Keratinocyte (primary cell): ENCODE data around the gene CACNA1H. TPM values are rescaled to one million over a fixed set of nuclear protein-coding genes. Genes with fewer than 3 reads are reported as not detected.

ENCODE experiments used
- DNase-seq: peaks from one replicate; pipeline ENCODE4 v3.0.0-alpha.2; 2011; ENCODE audit warnings: low read depth, missing footprints, low spot score
- FAIRE-seq: peaks from 2 replicates; lab custom pipeline; 2011; peaks lifted over from hg19 to GRCh38; lab: Jason Lieb, UNC
- H2AFZ ChIP-seq: 2 replicates; pipeline ENCODE4 v1.6.0; 2012; ENCODE audit warnings: low read length, control low read depth, inconsistent platforms; ENCODE audit not compliant: control insufficient read depth
- H3K27ac ChIP-seq: 2 replicates; pipeline ENCODE4 v1.5.1; 2011; ENCODE audit warnings: low read length; ENCODE audit not compliant: control insufficient read depth, insufficient read depth
- H3K27me3 ChIP-seq: 3 replicates; pipeline ENCODE4 v1.6.0; 2011; ENCODE audit warnings: low read length; ENCODE audit not compliant: control insufficient read depth, insufficient read depth; ENCODE audit errors: extremely low read depth
- H3K36me3 ChIP-seq, 2 experiments: 2 replicates in 1 of 2; 3 replicates in 1 of 2; pipeline ENCODE4 v1.5.1; 2011; ENCODE audit warnings: low read length in 2 of 2, mild to moderate bottlenecking in 1 of 2; ENCODE audit not compliant: control insufficient read depth in 2 of 2, insufficient read depth in 2 of 2; ENCODE audit errors: extremely low read depth in 1 of 2
- H3K4me1 ChIP-seq: 3 replicates; pipeline ENCODE4 v1.5.1; 2011; ENCODE audit warnings: low read length; ENCODE audit not compliant: control insufficient read depth, insufficient read depth; ENCODE audit errors: extremely low read depth
- H3K4me2 ChIP-seq: 3 replicates; pipeline ENCODE4 v1.6.0; 2011; ENCODE audit warnings: low read depth, low read length; ENCODE audit not compliant: control insufficient read depth, insufficient read depth; ENCODE audit errors: extremely low read depth
- H3K4me3 ChIP-seq, 3 experiments: fragments of 200-600 bp in 1 of 3; sonication (generic) in 1 of 3; 2 replicates in 2 of 3; 3 replicates in 1 of 3; pipeline ENCODE4 v1.5.1; 2011 to 2016; ENCODE audit warnings: low read length in 3 of 3, mild to moderate bottlenecking in 3 of 3, control low read depth in 2 of 3, inconsistent platforms in 1 of 3, low read depth in 1 of 3, mixed read lengths in 1 of 3, mixed run types in 1 of 3, moderate library complexity in 1 of 3; ENCODE audit not compliant: control insufficient read depth in 2 of 3, insufficient read depth in 2 of 3; ENCODE audit errors: extremely low read depth in 1 of 3
- H3K79me2 ChIP-seq: 2 replicates; pipeline ENCODE4 v1.6.0; 2012; ENCODE audit warnings: low read length; ENCODE audit not compliant: control insufficient read depth, insufficient read depth
- H3K9ac ChIP-seq: 3 replicates; pipeline ENCODE4 v1.6.0; 2011; ENCODE audit warnings: low read length; ENCODE audit not compliant: control insufficient read depth, insufficient read depth; ENCODE audit errors: extremely low read depth
- H3K9me1 ChIP-seq: 3 replicates; pipeline ENCODE4 v1.6.0; 2011; ENCODE audit warnings: low read length; ENCODE audit not compliant: control insufficient read depth, insufficient read depth; ENCODE audit errors: extremely low read depth
- H3K9me3 ChIP-seq: 2 replicates; pipeline ENCODE4 v1.5.1; 2012; ENCODE audit warnings: low read depth, low read length; ENCODE audit not compliant: control insufficient read depth
- H4K20me1 ChIP-seq: 3 replicates; pipeline ENCODE4 v1.6.0; 2011; ENCODE audit warnings: low read length; ENCODE audit not compliant: control insufficient read depth, insufficient read depth; ENCODE audit errors: extremely low read depth
- CTCF ChIP-seq, 3 experiments: IDR thresholded peaks in 1 of 3; conservative IDR thresholded peaks in 1 of 3; optimal IDR thresholded peaks in 1 of 3; 2 replicates in 2 of 3; 3 replicates in 1 of 3; pipeline versions ENCODE3 to v1.5.1; 2011; ENCODE audit warnings: low read length in 3 of 3, mild to moderate bottlenecking in 3 of 3, moderate library complexity in 2 of 3, control low read depth in 1 of 3, inconsistent platforms in 1 of 3; ENCODE audit not compliant: insufficient read depth in 2 of 3; ENCODE audit errors: extremely low read depth in 1 of 3
- EZH2 ChIP-seq: IDR thresholded peaks from one replicate; pipeline ENCODE4 v1.6.1; 2012; ENCODE audit warnings: inconsistent platforms, mild to moderate bottlenecking, low read length, moderate library complexity
- dilution Hi-C: fragments of 300-500 bp; cut with MboI; formaldehyde crosslinking; loops from one replicate; pipeline ENCODE4 v1.7.0; 2020; ENCODE audit warnings: low sequenced_read_pairs; ENCODE audit not compliant: extremely low pct_ligation_motif_present
- polyA plus RNA-seq, 5 experiments: library from polyadenylated mRNA; depleted of rRNA in 3 of 5; stranded (reverse) in 3 of 5; stranded (forward) in 1 of 5; unstranded in 1 of 5; fragments of >200 nt; gene quantifications; 1 replicate in 1 of 5; 2 replicates in 3 of 5; 3 replicates in 1 of 5; pipeline versions ENCODE4 v1.2.1 to v1.2.3, GENCODE V29; 2011 to 2012; ENCODE audit warnings: missing spikeins in 2 of 5, low read depth in 1 of 5, low replicate concordance in 1 of 5

CACNA1H gene
- polyA plus RNA-seq, 1 donor (not counting 4 experiments of a cell fraction or from before 2014, with no cell fraction given): not detected

DNA sequence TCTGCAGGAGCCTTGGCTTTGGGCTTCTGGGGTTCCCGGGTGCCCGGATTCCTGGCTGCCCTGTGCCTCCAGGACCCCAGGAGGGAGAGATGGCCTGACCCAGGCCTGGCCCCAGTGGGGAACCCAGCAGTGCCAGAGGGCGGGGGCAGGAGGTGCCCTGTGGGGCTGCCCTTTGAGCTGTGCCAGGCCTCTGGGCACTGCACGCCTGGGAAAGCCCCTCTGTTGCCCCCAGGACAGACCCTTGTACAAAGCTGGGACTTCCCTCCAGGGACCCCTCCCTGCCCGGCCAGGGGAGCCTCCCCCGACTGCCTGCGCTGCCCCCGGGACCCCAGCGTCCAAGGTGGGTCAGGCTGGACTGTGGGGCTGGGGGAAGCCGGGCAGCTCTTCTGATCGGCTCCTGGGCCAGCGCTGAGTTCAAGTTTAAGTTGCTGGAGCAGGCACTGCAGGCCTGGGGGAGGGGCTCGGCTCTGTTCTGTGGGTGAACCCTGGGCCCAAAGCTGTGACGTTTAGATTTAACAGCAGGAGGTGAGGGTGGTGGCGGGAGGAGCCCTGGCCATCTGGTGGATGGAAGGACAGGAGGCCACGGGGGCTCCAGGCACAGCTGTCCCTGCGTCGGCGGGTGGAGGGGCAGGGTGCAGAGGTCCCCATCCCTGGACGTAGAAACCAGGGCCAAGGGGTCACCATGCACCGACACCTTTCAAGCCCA lies 29.2 kb upstream of the CACNA1H start:
- Histone ChIP-seq H3K9ac (no peak overlapping the region), H2AFZ (no peak overlapping the region), H3K36me3 (no peaks in the 10 kb centered on the region), H4K20me1 (no peaks in the 10 kb centered on the region), H3K27me3 (peaks cover 12% of the 10 kb centered on the region), H3K27ac (no peak overlapping the region), H3K9me3 (no peaks in the 10 kb centered on the region), H3K79me2 (no peaks in the 10 kb centered on the region), H3K9me1 (no peaks in the 10 kb centered on the region), H3K4me1 (no peaks in the 10 kb centered on the region), H3K4me2 (no peak overlapping the region), H3K4me3 (no peak overlapping the region)
- no peak for DNase-seq
- no peak for FAIRE-seq
- TF ChIP-seq CTCF (optimal IDR thresholded peaks at IDR 0.05 in 1 of 3, IDR thresholded peaks at IDR 0.05 in 1 of 3, conservative IDR thresholded peaks at IDR 0.05 in 1 of 3; ENCODE audit: extremely low read depth in 1 of 3, insufficient read depth in 2 of 3, low read length in 3 of 3) (no peak), EZH2 (no peak)
- dilution Hi-C loops: no loop called here

GRCh38 chr16:1124291-1124690 lies 28.6 kb upstream of the CACNA1H start:
- no peak overlapping the region for H3K4me3 ChIP-seq
- no peaks in the 10 kb centered on the region for H3K4me1 ChIP-seq
- no peak overlapping the region for H2AFZ ChIP-seq
- FAIRE-seq (no peak), DNase-seq (no peak)
- H3K4me2 ChIP-seq: no peak overlapping the region
- no peak for TF ChIP-seq EZH2
- TF ChIP-seq CTCF (optimal IDR thresholded peaks at IDR 0.05 in 1 of 3, IDR thresholded peaks at IDR 0.05 in 1 of 3, conservative IDR thresholded peaks at IDR 0.05 in 1 of 3; ENCODE audit: extremely low read depth in 1 of 3, insufficient read depth in 2 of 3, low read length in 3 of 3): no peak
- H3K27me3 ChIP-seq: peaks cover 12% of the 10 kb centered on the region
- no peaks in the 10 kb centered on the region for H3K9me1 ChIP-seq
- H3K79me2 ChIP-seq: no peaks in the 10 kb centered on the region
- no peaks in the 10 kb centered on the region for H3K36me3 ChIP-seq
- H3K27ac ChIP-seq: no peak overlapping the region
- dilution Hi-C loops: no loop called here
- no peaks in the 10 kb centered on the region for H4K20me1 ChIP-seq
- no peaks in the 10 kb centered on the region for H3K9me3 ChIP-seq
- no peak overlapping the region for H3K9ac ChIP-seq
